Pons (tissue), 1 donor: ENCODE results near the gene UGT1A3.

Experiments
- DNase-seq: peaks from one replicate; pipeline ENCODE4 v3.0.0-alpha.2; 2016; ENCODE audit warnings: low spot score

UGT1A3 gene

GRCh38 chr2:233758141-233758540 is 29.3 kb downstream of the UGT1A3 start:
- no peak for DNase-seq

GRCh38 chr2:233758849-233759248 is 30.0 kb downstream of the UGT1A3 start:
- no peak for DNase-seq

DNA sequence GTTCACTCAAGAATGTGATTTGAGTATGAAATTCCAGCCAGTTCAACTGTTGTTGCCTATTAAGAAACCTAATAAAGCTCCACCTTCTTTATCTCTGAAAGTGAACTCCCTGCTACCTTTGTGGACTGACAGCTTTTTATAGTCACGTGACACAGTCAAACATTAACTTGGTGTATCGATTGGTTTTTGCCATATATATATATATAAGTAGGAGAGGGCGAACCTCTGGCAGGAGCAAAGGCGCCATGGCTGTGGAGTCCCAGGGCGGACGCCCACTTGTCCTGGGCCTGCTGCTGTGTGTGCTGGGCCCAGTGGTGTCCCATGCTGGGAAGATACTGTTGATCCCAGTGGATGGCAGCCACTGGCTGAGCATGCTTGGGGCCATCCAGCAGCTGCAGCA is 31.2 kb downstream of the UGT1A3 start, which contains the start of gene UGT1A1:
Gene UGT1A1, plus strand, starts transcription at position 228 of the 400 bp plus-strand sequence. Its CDS starts 18 bp downstream, at position 246.
- no peak for DNase-seq

DNA sequence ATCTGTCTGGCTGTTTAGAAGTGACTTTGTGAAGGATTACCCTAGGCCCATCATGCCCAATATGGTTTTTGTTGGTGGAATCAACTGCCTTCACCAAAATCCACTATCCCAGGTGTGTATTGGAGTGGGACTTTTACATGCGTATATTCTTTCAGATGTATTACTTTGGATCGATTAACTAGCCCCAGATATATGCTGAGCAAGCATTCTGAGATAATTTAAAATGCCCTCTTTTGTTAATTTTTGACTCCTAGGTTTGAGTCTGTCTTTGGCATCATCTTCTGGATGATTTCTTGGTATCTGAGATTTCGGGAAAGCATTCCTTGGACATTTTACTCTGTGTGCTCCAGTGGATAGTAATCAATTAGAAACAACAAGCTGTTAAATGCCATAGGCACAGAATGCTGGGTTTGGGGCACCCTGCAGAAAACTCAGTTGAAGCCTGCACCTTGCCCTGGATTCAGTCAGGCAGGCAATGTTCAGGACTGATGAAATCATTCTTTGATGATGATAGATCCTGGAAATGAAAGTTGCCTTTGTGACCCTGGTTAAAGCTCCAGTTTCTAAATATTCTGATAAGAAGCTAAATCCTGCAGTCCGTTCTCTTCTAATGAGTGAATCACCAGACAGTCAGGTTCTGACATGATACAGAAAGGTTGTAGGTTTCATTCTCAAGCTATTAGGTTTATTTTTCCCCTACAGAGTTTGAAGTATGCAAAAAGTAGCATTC is 32.4 kb downstream of the UGT1A3 start:
- no peak for DNase-seq

DNA sequence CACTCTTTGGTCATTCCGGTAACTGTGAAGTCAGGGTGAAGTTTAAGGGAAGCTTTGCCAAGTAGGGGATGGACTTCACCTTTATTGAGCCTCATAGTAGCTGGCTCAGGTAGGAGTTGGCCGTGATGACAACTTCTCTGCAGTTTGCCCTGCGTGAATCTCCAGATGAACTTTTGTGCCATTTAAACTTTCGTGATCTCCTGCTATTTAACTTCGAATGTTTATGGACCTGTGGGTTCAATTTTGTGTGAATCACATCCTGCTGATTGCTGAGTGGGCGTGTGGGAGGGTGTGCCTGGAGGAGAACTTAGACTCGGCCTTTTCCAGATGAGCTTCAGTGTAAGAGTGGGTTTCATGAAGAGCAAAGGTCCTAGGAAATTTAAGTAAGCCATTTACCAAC is 35.4 kb downstream of the UGT1A3 start:
- DNase-seq = no peak

- no peak for DNase-seq
These were observed 35.9 kb downstream of the UGT1A3 start for GRCh38 chr2:233764761-233765160.

- no peak for DNase-seq
These were observed 37.6 kb downstream of the UGT1A3 start for GRCh38 chr2:233766416-233766815.

GRCh38 chr2:233768076-233768475 is 39.2 kb downstream of the UGT1A3 start:
- DNase-seq = no peak

GRCh38 chr2:233769260-233769659 is 40.4 kb downstream of the UGT1A3 start:
- DNase-seq = no peak

DNA sequence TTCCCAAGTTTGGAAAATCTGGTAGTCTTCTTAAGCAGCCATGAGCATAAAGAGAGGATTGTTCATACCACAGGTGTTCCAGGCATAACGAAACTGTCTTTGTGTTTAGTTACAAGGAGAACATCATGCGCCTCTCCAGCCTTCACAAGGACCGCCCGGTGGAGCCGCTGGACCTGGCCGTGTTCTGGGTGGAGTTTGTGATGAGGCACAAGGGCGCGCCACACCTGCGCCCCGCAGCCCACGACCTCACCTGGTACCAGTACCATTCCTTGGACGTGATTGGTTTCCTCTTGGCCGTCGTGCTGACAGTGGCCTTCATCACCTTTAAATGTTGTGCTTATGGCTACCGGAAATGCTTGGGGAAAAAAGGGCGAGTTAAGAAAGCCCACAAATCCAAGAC is 43.3 kb downstream of the UGT1A3 start:
- DNase-seq = no peak

GRCh38 chr2:233772583-233772982 is 43.7 kb downstream of the UGT1A3 start:
- DNase-seq = no peak

DNA sequence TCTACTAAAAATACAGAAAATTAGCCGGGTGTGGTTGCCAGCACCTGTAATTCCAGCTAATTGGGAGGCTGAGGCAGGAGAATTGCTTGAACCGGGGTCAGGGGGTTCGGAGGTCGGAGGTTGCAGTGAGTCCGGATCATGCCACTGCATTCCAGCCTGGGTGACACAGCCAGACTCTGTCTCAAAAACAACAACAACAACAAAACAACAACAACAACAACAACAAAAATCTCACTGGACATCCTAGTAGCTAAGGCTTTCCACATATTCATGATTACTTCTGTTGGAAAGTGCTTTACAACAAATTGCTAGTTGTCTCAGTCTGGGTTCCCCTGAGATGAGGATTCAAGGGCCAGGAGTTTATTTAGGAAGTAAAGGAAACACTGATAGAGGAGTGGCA is 45.0 kb downstream of the UGT1A3 start:
- DNase-seq = no peak

DNA sequence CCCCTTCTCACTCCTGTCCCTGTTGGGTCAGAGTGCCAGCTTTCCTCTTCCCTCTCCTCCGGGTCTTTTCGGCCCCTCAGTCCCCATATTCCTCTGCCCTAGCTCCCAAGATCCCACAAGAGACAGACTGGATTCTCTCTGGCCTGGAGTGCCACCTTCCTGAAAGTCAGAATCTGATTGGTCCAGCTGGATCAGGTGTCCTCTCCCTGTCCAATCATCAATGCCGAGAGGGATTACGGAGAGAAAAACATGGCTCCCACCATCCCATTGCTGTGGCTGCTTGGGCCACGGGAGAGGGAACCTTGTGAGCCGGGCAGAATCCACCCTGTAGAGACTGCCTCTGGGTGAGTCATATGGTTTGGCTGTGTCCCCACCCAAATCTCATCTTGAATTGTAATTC is 46.6 kb downstream of the UGT1A3 start:
- DNase-seq = no peak

DNA sequence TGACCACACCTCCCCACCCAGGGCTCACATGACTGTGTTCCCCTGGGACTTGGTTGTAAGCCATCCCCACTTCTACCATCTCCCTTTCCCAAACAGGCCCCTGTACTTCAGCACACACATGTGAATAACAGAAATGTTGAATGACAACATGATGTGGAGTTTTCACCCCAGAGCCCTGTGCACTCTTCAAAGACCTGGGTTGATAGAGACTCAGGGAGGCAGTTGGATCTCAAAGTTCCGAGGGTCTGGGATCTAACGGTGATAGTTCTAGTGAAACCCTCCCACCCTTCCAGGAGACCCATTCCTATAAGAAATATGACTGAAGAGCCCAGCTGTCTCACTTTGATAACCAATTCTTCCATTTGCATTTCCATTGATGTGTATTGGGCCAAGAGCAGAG is 49.2 kb downstream of the UGT1A3 start, which contains the start of gene MROH2A:
Gene MROH2A, plus strand, starts transcription at position 301 of the 400 bp plus-strand sequence. CDS start 1,029 bp downstream, outside the sequence.
- DNase-seq = no peak

DNA sequence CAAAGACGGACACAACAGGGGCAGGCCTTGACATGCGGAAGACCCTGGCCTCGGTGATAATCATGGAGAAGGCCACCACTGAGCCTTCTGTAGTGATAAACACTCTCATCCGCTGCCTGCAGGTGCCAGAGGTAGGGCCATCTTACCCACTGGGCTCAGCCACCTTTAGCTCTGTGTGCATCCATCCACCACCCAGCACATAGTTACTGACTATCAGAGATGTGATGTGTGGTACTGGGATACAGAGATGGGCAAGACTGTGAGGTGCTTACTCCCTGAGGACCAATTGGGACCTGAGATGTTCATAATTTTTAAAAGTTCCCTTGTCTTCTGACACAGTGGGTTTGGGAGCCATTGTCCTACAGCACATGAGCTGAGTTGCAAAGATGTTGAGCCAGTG is 50.9 kb downstream of the UGT1A3 start:
- no peak for DNase-seq

DNA sequence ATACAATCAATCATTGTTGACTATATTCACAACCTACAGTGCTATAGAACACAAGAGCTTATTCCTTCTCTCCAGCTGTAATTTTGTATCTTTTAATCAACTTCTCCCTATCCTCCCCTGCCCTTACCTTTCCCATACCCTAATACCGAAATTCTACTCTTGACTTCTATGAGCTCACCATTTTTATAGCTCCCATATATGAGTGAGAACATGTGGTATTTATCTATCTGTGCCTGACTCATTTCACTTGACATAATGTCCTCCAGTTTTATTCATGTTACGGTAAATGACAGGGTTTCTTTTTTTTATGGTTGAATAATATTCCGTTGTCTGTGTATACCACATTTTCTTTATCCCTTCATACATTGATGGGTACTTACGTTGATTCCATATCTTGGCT is 51.9 kb downstream of the UGT1A3 start:
- no peak for DNase-seq

DNA sequence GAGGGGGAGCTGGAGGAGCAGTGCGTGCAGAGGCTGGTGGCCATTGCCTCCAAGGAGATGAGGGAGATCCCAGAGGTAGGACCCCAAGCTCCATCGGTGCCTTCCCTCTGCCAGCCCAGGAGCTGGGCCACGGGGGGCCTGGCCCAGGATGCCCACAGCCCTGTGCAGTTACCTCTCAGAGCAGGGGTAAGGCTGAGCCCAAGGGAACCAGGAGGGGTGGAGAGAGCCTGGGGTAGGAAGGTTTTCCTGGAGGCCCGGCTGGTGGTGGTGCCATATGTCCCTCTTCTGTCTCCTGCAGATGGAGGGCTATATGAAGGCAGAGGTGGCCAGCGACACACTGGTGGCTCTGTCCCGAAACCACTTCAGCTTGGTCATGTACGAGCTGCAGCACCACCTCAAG is 60.7 kb downstream of the UGT1A3 start:
- DNase-seq = no peak

- DNase-seq = no peak
These were observed 62.5 kb downstream of the UGT1A3 start for GRCh38 chr2:233791151-233791882.

DNA sequence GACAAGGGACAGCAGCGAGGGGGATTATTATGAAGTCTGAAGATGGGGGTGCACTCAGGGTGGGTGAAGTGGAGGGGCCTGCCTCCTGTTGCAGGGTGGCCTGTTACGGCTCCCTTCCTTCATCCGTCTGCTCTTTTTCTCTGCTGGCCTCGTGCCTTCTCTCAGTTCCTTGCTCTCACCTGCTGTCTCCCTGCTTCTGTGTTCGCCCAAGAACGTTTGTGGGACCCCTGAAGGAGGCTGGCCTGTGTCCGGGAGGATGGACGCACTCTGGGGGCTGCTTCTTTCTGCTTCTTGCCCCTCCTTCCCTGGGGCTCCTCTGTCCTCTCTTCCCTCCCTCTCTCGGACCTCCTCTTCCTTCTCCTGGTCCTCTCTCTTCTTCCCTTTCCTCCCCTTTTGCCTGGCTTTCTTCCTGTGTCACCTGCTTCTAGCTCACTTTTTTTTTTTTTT is 63.1 kb downstream of the UGT1A3 start:
- DNase-seq = no peak

- no peak for DNase-seq
These were observed 63.9 kb downstream of the UGT1A3 start for GRCh38 chr2:233792720-233793119.

- DNase-seq = no peak
These were observed 64.8 kb downstream of the UGT1A3 start for GRCh38 chr2:233793465-233794127.

GRCh38 chr2:233794128-233794658 is 65.4 kb downstream of the UGT1A3 start:
- DNase-seq = no peak
